ENCODE data around the gene CDKL2. TPM values are rescaled to one million over a fixed set of nuclear protein-coding genes. Genes with fewer than 3 reads are reported as not detected.
A peak's percentile ranks its signal among the peaks of the same experiment; 100 is the strongest.

The CDKL2 gene
- total and polyA plus RNA-seq, 9 of the 15 experiments (the other 6 are each of a cell fraction or from before 2014, with no cell fraction given), result 0.01 to 0.16 TPM; not detected in 7

DNA sequence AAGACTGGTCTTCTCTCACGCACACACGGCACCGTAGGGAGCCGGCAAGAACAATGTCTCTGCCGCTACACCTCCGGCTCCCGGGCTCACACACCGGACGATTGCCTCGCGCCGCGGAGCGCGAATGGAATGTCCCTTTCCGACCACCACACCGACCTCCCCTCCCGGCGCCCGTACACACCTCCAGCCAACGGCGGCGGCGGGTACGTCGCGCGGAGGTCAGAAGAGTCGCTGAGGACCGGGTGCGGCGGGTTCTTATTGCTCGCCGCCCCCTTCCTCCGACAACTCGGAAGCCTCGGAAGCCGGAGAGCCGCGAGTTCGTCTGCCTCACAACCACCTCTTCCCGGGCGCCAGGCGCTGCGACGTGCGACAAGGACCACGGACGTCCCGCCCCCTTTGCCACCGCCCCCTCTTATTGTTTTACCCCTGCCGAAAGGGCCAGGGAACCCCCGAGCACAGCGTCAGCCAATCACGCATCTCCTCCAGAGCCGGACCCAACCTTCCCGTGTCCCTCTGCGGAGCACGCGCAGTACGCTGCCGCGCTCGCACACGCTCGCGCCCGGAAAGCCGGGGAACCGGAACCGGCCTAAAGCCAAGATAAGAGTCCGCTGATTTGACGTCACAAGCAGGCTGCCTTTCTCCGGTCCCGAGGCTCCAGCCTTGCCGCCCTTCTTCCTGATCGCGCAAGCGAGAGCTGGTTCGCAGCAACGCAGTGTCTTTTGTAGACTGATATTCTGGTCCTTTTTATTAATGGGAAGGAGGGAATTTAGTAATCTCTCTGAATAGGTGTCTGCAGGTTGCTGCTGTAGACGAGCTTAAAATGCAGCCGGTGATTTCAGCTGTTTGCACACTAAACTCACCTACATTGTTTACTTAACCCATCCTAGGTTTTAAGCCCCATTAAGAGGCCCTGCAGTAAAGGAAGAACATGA, 43.0 kb upstream of the CDKL2 start, which contains the start of gene G3BP2 (continued):
- TF ChIP-seq, protein P1, sequence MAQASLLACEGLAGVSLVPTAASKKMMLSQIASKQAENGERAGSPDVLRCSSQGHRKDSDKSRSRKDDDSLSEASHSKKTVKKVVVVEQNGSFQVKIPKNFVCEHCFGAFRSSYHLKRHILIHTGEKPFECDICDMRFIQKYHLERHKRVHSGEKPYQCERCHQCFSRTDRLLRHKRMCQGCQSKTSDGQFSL (CRISPR knock-in tag; IDR thresholded peaks at IDR 0.05), result peak; percentile 90
- TF ChIP-seq, protein P1 (tag; IDR thresholded peaks at IDR 0.05), result no peak
- TF ChIP-seq, protein P2, sequence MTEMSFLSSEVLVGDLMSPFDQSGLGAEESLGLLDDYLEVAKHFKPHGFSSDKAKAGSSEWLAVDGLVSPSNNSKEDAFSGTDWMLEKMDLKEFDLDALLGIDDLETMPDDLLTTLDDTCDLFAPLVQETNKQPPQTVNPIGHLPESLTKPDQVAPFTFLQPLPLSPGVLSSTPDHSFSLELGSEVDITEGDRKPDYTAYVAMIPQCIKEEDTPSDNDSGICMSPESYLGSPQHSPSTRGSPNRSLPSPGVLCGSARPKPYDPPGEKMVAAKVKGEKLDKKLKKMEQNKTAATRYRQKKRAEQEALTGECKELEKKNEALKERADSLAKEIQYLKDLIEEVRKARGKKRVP (CRISPR knock-in tag; IDR thresholded peaks at IDR 0.05), result no peak
- TF ChIP-seq FOS (IDR thresholded peaks at IDR 0.05; ENCODE audit: extremely low read depth, insufficient read length) (peak; percentile 34), ZNF79 (CRISPR knock-in tag; IDR thresholded peaks at IDR 0.05; ENCODE audit: low read depth) (no peak), PHB2 (IDR thresholded peaks at IDR 0.05; ENCODE audit: low read depth) (no peak), RAD51 (IDR thresholded peaks at IDR 0.05; ENCODE audit: borderline replicate concordance, low read depth) (no peak), KAT2B (IDR thresholded peaks at IDR 0.05; ENCODE audit: low read depth, low read length) (no peak), NFRKB (IDR thresholded peaks at IDR 0.05; ENCODE audit: low read depth) (peak; percentile 79; the same call in 1 of the 2 replicates), RB1 (IDR thresholded peaks at IDR 0.05; ENCODE audit: low read depth) (peak; percentile 35; the same call in 1 of the 2 replicates), NR4A1 (CRISPR knock-in tag; IDR thresholded peaks at IDR 0.05) (no peak), NR4A1 (tag; IDR thresholded peaks at IDR 0.05) (peak; percentile 24; the same call in 1 of the 2 replicates), CBX8 (IDR thresholded peaks at IDR 0.05; ENCODE audit: borderline replicate concordance, extremely low read depth, low read depth, low read length, poor library complexity, severe bottlenecking) (no peak), ZNF583 (CRISPR knock-in tag; IDR thresholded peaks at IDR 0.05) (no peak), RFX5 (IDR thresholded peaks at IDR 0.05; ENCODE audit: low read depth, low read length) (no peak), ZZZ3 (IDR thresholded peaks at IDR 0.05) (no peak), TEAD1 (CRISPR knock-in tag; IDR thresholded peaks at IDR 0.05) (no peak; a peak in 1 of 4 replicates), SNIP1 (IDR thresholded peaks at IDR 0.05; ENCODE audit: low read depth) (no peak), SUPT5H (IDR thresholded peaks at IDR 0.05) (peak; percentile 92; the same call in 1 of the 2 replicates), CEBPG (CRISPR knock-in tag; IDR thresholded peaks at IDR 0.05) (peak; percentile 31; the same call in 1 of the 2 replicates), CEBPG (tag; conservative IDR thresholded peaks at IDR 0.05 in 1 of 2, IDR thresholded peaks at IDR 0.05 in 1 of 2) (no peak), MCM2 (IDR thresholded peaks at IDR 0.05; ENCODE audit: low read depth) (no peak), ATF1 (CRISPR knock-in tag; IDR thresholded peaks at IDR 0.05) (0 out of 2 replicates have a peak, but pooled peaks have one; percentile 60), ATF1 (tag; IDR thresholded peaks at IDR 0.05) (peak; percentile 97), ZKSCAN1 (IDR thresholded peaks at IDR 0.05; ENCODE audit: low read depth, low read length) (0 out of 2 replicates have a peak, but pooled peaks have one; percentile 8), ZNF224 (CRISPR knock-in tag; IDR thresholded peaks at IDR 0.05) (no peak), TRIM28 (IDR thresholded peaks at IDR 0.05) (no peak), ZNF644 (tag; IDR thresholded peaks at IDR 0.05; ENCODE audit: low read depth) (no peak), ZBTB8A (IDR thresholded peaks at IDR 0.05; ENCODE audit: partially characterized antibody) (no peak), ILK (tag; IDR thresholded peaks at IDR 0.05; ENCODE audit: borderline replicate concordance, low read depth) (no peak), ZKSCAN3 (CRISPR knock-in tag; IDR thresholded peaks at IDR 0.05) (no peak)

Data from K562 (cell line).